HG02970 (cell line): ENCODE measurements around the gene CCDC92B.
"Not testable (repeated sequence)": the region's sequence is repeated elsewhere in the genome, so short reads cannot be mapped to it uniquely, and the experiment has no call there.

ENCODE experiments used
- ATAC-seq: cut with Tn5 transposase; IDR thresholded peaks from one replicate; pipeline ENCODE4 v1.9.1; 2021; ENCODE audit warnings: mild to moderate bottlenecking, moderate library complexity, moderate number of reproducible peaks; ENCODE audit not compliant: unreplicated experiment, low FRiP score

The CCDC92B gene

GRCh38 chr17:2704890-2705248 is 44.6 kb downstream of the CCDC92B start:
- no peak for ATAC-seq

GRCh38 chr17:2704031-2704889 is 45.2 kb downstream of the CCDC92B start:
- no peak for ATAC-seq

GRCh38 chr17:2703606-2704005 is 45.8 kb downstream of the CCDC92B start:
- ATAC-seq, result no peak

- no peak for ATAC-seq
Measured at GRCh38 chr17:2703181-2703580, 46.3 kb downstream of the CCDC92B start.

- no peak for ATAC-seq
Measured at GRCh38 chr17:2701996-2702741, 47.3 kb downstream of the CCDC92B start.

GRCh38 chr17:2701161-2701995 is 48.1 kb downstream of the CCDC92B start:
- ATAC-seq, result no peak

- ATAC-seq, result no peak
Measured at GRCh38 chr17:2700491-2701141, 48.8 kb downstream of the CCDC92B start.

GRCh38 chr17:2700030-2700490 is 49.4 kb downstream of the CCDC92B start:
- ATAC-seq, result no peak

- ATAC-seq, result not testable (repeated sequence)
Measured at GRCh38 chr17:2699216-2699805, 50.1 kb downstream of the CCDC92B start.

- no peak for ATAC-seq
Measured at GRCh38 chr17:2697611-2698162, 51.8 kb downstream of the CCDC92B start.

GRCh38 chr17:2695961-2696760 is 53.3 kb downstream of the CCDC92B start:
- no peak for ATAC-seq

- no peak for ATAC-seq
Measured at GRCh38 chr17:2695243-2695960, 54.0 kb downstream of the CCDC92B start.

GRCh38 chr17:2694381-2695242 is 54.8 kb downstream of the CCDC92B start:
- ATAC-seq, result no peak

- no peak for ATAC-seq
Measured at GRCh38 chr17:2693561-2694380, 55.7 kb downstream of the CCDC92B start.

GRCh38 chr17:2692781-2693135 is 56.7 kb downstream of the CCDC92B start:
- ATAC-seq, result no peak

- no peak for ATAC-seq
Measured at GRCh38 chr17:2691965-2692780, 57.3 kb downstream of the CCDC92B start.
